Gastroesophageal sphincter (tissue), 2 donors: ENCODE data around the gene OXCT1.

ENCODE experiments used
- POLR2A ChIP-seq, 2 donors: fragments of 450-650 bp; IDR thresholded peaks; one replicate each; pipeline ENCODE4 v1.6.1; 2017; ENCODE audit warnings: antibody characterized with exemption in 2 of 2, mild to moderate bottlenecking in 2 of 2, moderate library complexity in 1 of 2
- POLR2AphosphoS5 ChIP-seq: sonication (generic); formaldehyde crosslinking; IDR thresholded peaks from one replicate; pipeline ENCODE4 v1.6.1; 2017; ENCODE audit warnings: antibody characterized with exemption

DNA sequence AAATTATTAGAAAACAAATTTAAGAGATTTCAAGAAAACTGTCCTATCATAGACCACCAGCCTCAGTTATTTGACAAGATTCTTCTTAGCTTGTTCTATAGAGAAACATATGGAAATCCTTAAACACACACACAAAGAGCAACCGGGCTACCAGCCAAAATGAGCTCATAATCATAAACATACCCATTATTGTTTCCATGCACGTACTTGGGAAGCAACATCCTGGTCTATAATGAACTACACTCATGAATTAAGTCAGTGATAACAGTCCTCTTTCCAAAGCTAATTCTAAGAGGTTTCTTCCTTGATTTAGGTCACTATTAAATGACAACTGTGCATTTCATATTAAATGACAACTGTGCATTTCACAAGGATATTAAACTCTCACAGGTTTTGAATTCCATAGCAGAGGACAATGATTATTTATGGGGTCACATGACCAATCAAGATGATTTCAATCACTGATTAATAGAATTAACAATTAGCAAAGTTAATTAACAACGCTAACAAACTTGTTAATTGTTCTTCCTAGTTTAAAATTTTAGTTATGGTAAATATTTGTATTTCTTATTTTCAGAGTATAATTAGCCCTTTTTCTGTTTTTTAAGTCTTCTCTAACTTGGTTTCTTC lies 77.0 kb downstream of the OXCT1 start:
- no peak for TF ChIP-seq POLR2A (IDR thresholded peaks at IDR 0.05)
- no peak for TF ChIP-seq POLR2AphosphoS5
